SU-DHL-6 (cell line): ENCODE results near the gene USP24.

Experiments
- H2AFZ ChIP-seq: fragments of 200-600 bp; sonication (generic); 2 replicates; pipeline ENCODE4 v1.6.1; 2014; ENCODE audit warnings: low read depth, mild to moderate bottlenecking, moderate library complexity, mixed read lengths, antibody characterized with exemption, low read length; ENCODE audit not compliant: severe bottlenecking
- H3F3A ChIP-seq: fragments of 200-600 bp; shearing (Covaris generic); 2 replicates; pipeline ENCODE4 v1.6.0; 2016; ENCODE audit warnings: antibody characterized with exemption, mild to moderate bottlenecking; ENCODE audit not compliant: insufficient read depth
- H3K27ac ChIP-seq: fragments of 200-600 bp; sonication (generic); 2 replicates; pipeline ENCODE4 v1.5.1; 2016; ENCODE audit warnings: low read depth, mild to moderate bottlenecking, low read length, moderate library complexity, mixed read lengths
- H3K27me3 ChIP-seq: fragments of 200-600 bp; sonication (generic), shearing (Covaris generic); 2 replicates; pipeline ENCODE4 v1.6.0; 2014; ENCODE audit warnings: mild to moderate bottlenecking, low read length
- H3K36me3 ChIP-seq: fragments of 200-600 bp; sonication (generic); 2 replicates; pipeline ENCODE4 v1.6.1; 2014; ENCODE audit warnings: mild to moderate bottlenecking, low read length, mixed read lengths
- H3K4me2 ChIP-seq: fragments of 300-600, 200-600 bp; shearing (Covaris generic), sonication (generic); 2 replicates; pipeline ENCODE4 v1.6.0; 2014; ENCODE audit warnings: low read length, low read depth, mild to moderate bottlenecking; ENCODE audit not compliant: poor library complexity, severe bottlenecking
- H3K4me3 ChIP-seq: fragments of 200-600 bp; sonication (generic); 2 replicates; pipeline ENCODE4 v1.5.1; 2014; ENCODE audit warnings: antibody characterized with exemption, low read length, mild to moderate bottlenecking, mixed read lengths; ENCODE audit not compliant: insufficient read depth, poor library complexity, severe bottlenecking
- H3K79me2 ChIP-seq: fragments of 200-600 bp; sonication (generic); 2 replicates; pipeline ENCODE4 v1.6.1; 2014; ENCODE audit warnings: mild to moderate bottlenecking, low read length, moderate library complexity; ENCODE audit not compliant: insufficient read depth
- H3K9ac ChIP-seq: fragments of 200-600 bp; sonication (generic); 2 replicates; pipeline ENCODE4 v1.7.0; 2014; ENCODE audit warnings: mild to moderate bottlenecking, low read length
- H3K9me2 ChIP-seq: fragments of 200-600 bp; sonication (generic); replicated peaks from 2 replicates; pipeline ENCODE4 v1.6.1; 2014; ENCODE audit warnings: low read length; ENCODE audit not compliant: insufficient read depth
- H3K9me3 ChIP-seq: fragments of 200-600 bp; sonication (generic); 2 replicates; pipeline ENCODE4 v1.6.1; 2014; ENCODE audit warnings: low read length, mixed read lengths; ENCODE audit not compliant: insufficient read depth
- H4K20me1 ChIP-seq: fragments of 200-600 bp; sonication (generic); 2 replicates; pipeline ENCODE4 v1.6.1; 2014; ENCODE audit warnings: low read depth, mild to moderate bottlenecking, antibody characterized with exemption, low read length, moderate library complexity, mixed read lengths
- CTCF ChIP-seq: fragments of 200-600 bp; sonication (generic); IDR thresholded peaks from one replicate; pipeline ENCODE4 v1.5.1; 2017; ENCODE audit warnings: antibody characterized with exemption, mild to moderate bottlenecking, low read length, moderate library complexity; ENCODE audit not compliant: insufficient read depth, poor library complexity, severe bottlenecking
- EZH2phosphoT487 ChIP-seq: fragments of 200-600 bp; sonication (generic), shearing (Covaris generic); conservative IDR thresholded peaks from 2 replicates; pipeline ENCODE4 v1.6.1; 2018; ENCODE audit warnings: mild to moderate bottlenecking, antibody characterized with exemption, low read length, moderate library complexity, mixed read lengths

The USP24 gene

GRCh38 chr1:55062801-55063576, 152.2 kb downstream of the USP24 start:
- Histone ChIP-seq H3K36me3 (no peaks in the 10 kb centered on the region; the same call in 1 of the 2 replicates), H3F3A (no peaks in the 10 kb centered on the region), H3K9ac (no peak overlapping the region), H4K20me1 (no peaks in the 10 kb centered on the region), H3K4me3 (no peak overlapping the region), H3K27me3 (no peaks in the 10 kb centered on the region), H3K9me2 (no peaks in the 10 kb centered on the region), H2AFZ (no peak overlapping the region), H3K4me2 (no peak overlapping the region), H3K79me2 (no peaks in the 10 kb centered on the region), H3K27ac (no peak overlapping the region), H3K9me3 (no peaks in the 10 kb centered on the region)
- no peak for TF ChIP-seq CTCF
- no peak for TF ChIP-seq EZH2phosphoT487

- Histone ChIP-seq H3K79me2 (no peaks in the 10 kb centered on the region), H3K4me3 (no peak overlapping the region), H3K27ac (no peak overlapping the region), H3K9ac (no peak overlapping the region), H3K4me2 (no peak overlapping the region), H3F3A (no peaks in the 10 kb centered on the region), H3K27me3 (no peaks in the 10 kb centered on the region), H3K9me2 (no peaks in the 10 kb centered on the region), H3K36me3 (no peaks in the 10 kb centered on the region), H3K9me3 (no peaks in the 10 kb centered on the region), H2AFZ (no peak overlapping the region), H4K20me1 (no peaks in the 10 kb centered on the region)
- no peak for TF ChIP-seq CTCF
- TF ChIP-seq EZH2phosphoT487, result no peak
These were observed 153.3 kb downstream of the USP24 start for GRCh38 chr1:55061706-55062321.

- Histone ChIP-seq H3K9me3 (no peaks in the 10 kb centered on the region), H4K20me1 (no peaks in the 10 kb centered on the region), H3K27me3 (no peaks in the 10 kb centered on the region), H3K36me3 (no peaks in the 10 kb centered on the region), H2AFZ (no peak overlapping the region), H3K9me2 (no peaks in the 10 kb centered on the region), H3K9ac (no peak overlapping the region), H3K4me3 (no peak overlapping the region), H3K79me2 (no peaks in the 10 kb centered on the region), H3K4me2 (no peak overlapping the region), H3F3A (no peaks in the 10 kb centered on the region), H3K27ac (no peak overlapping the region)
- TF ChIP-seq EZH2phosphoT487 (no peak), CTCF (no peak)
These were observed 154.0 kb downstream of the USP24 start for GRCh38 chr1:55061000-55061705.
